Putamen (tissue), 1 donor: ENCODE results near the gene KCNQ1.

ENCODE experiments used
- DNase-seq: peaks from one replicate; pipeline ENCODE4 v3.0.0-alpha.2; 2016; ENCODE audit warnings: low spot score

Gene KCNQ1

GRCh38 chr11:2779981-2780849, 335.4 kb downstream of the KCNQ1 start:
- DNase-seq, result no peak

- no peak for DNase-seq
Measured at GRCh38 chr11:2780850-2781407, 336.1 kb downstream of the KCNQ1 start.

GRCh38 chr11:2781408-2782274, 336.8 kb downstream of the KCNQ1 start:
- DNase-seq, result no peak

GRCh38 chr11:2782769-2783168, 338.0 kb downstream of the KCNQ1 start:
- DNase-seq, result no peak

- no peak for DNase-seq
Measured at GRCh38 chr11:2783536-2784082, 338.8 kb downstream of the KCNQ1 start.

GRCh38 chr11:2787816-2788167, 343.0 kb downstream of the KCNQ1 start:
- no peak for DNase-seq

GRCh38 chr11:2788168-2789071, 343.6 kb downstream of the KCNQ1 start:
- DNase-seq, result no peak

- DNase-seq, result no peak
Measured at GRCh38 chr11:2789331-2789730, 344.5 kb downstream of the KCNQ1 start.

- DNase-seq, result no peak
Measured at GRCh38 chr11:2789791-2790567, 345.2 kb downstream of the KCNQ1 start.

GRCh38 chr11:2790568-2790921, 345.7 kb downstream of the KCNQ1 start:
- no peak for DNase-seq

GRCh38 chr11:2791139-2791520, 346.3 kb downstream of the KCNQ1 start:
- DNase-seq, result no peak

GRCh38 chr11:2791521-2792380, 346.9 kb downstream of the KCNQ1 start:
- no peak for DNase-seq

GRCh38 chr11:2792381-2793250, 347.8 kb downstream of the KCNQ1 start:
- no peak for DNase-seq

GRCh38 chr11:2793701-2794045, 348.9 kb downstream of the KCNQ1 start:
- no peak for DNase-seq

- no peak for DNase-seq
Measured at GRCh38 chr11:2794046-2794967, 349.5 kb downstream of the KCNQ1 start.

GRCh38 chr11:2794968-2795322, 350.1 kb downstream of the KCNQ1 start:
- no peak for DNase-seq

- no peak for DNase-seq
Measured at GRCh38 chr11:2795491-2795991, 350.7 kb downstream of the KCNQ1 start.

- DNase-seq, result no peak
Measured at GRCh38 chr11:2796091-2796490, 351.3 kb downstream of the KCNQ1 start.
